Gastrocnemius medialis (tissue), 4 donors: Measurements from ENCODE around the gene TPM2. TPM values are rescaled to one million over a fixed set of nuclear protein-coding genes. Genes with fewer than 3 reads are reported as not detected.
"Not testable (repeated sequence)": the region's sequence is repeated elsewhere in the genome, so short reads cannot be mapped to it uniquely, and the experiment has no call there.

Experiments
- ATAC-seq, 2 donors: fragments of 150-250 bp; one replicate each; pipeline ENCODE4 v1.9.1; 2016
- DNase-seq, 2 donors: peaks; one replicate each; pipeline ENCODE4 v3.0.0-alpha.2; 2019
- H3K27ac ChIP-seq, 4 donors: fragments of 200-600 bp; sonication (generic); 1 replicate in 1 of 4; 2 replicates in 3 of 4; pipeline ENCODE4 v1.5.1; 2016 to 2018; ENCODE audit warnings: mild to moderate bottlenecking in 2 of 4, moderate library complexity in 1 of 4
- H3K27me3 ChIP-seq, 3 donors: fragments of 200-600 bp; sonication (generic) in 2 of 3; 1 replicate in 1 of 3; 2 replicates in 2 of 3; pipeline versions ENCODE4 v1.5.1 to v1.6.0; 2016 to 2019; ENCODE audit warnings: mild to moderate bottlenecking in 1 of 3, moderate library complexity in 1 of 3
- H3K36me3 ChIP-seq, 2 donors: fragments of 200-600 bp; sonication (generic) in 1 of 2; one replicate each; pipeline ENCODE4 v1.5.1; 2017 to 2018
- H3K4me1 ChIP-seq, 2 donors: fragments of 200-600 bp; sonication (generic) in 1 of 2; one replicate each; pipeline ENCODE4 v1.5.1; 2016 to 2017; ENCODE audit warnings: mild to moderate bottlenecking in 2 of 2
- H3K4me3 ChIP-seq, 4 donors: fragments of 200-600 bp; sonication (generic) in 3 of 4; 1 replicate in 1 of 4; 2 replicates in 3 of 4; pipeline ENCODE4 v1.5.1; 2016 to 2019; ENCODE audit warnings: mild to moderate bottlenecking in 2 of 4
- H3K9me3 ChIP-seq, 3 donors: fragments of 200-600 bp; sonication (generic) in 2 of 3; 1 replicate in 1 of 3; 2 replicates in 2 of 3; pipeline ENCODE4 v1.5.1; 2016 to 2019
- POLR2A ChIP-seq, 2 donors: fragments of 450-650 bp; IDR thresholded peaks; one replicate each; pipeline ENCODE4 v1.6.1; 2017; ENCODE audit warnings: antibody characterized with exemption in 2 of 2, mild to moderate bottlenecking in 2 of 2, moderate library complexity in 2 of 2
- in situ Hi-C, 4 donors: fragments of 200-750 bp; cut with MboI; loops; one replicate each; pipeline versions ENCODE4 v1.15.0 to v1.8.0; 2017; ENCODE audit warnings: low sequenced_read_pairs in 4 of 4
- intact Hi-C: fragments of 100-400 bp; cut with DNase I; formaldehyde crosslinking; loops from one replicate; pipeline ENCODE4 v1.15.1; 2023; ENCODE audit warnings: low total_unique reads
- total RNA-seq, 4 donors: library from RNA; depleted of rRNA; stranded (reverse); fragments of >200 nt; gene quantifications; one replicate each; pipeline versions ENCODE4 v1.1.0 to v1.2.3, GENCODE V29; 2016
- TF ChIP-seq, protein P1 (sequence below), 5 experiments: fragments of 450-650 bp in 3 of 5; fragments of 200-600 bp in 2 of 5; sonication (generic) in 2 of 5; IDR thresholded peaks in 4 of 5; conservative IDR thresholded peaks in 1 of 5; 1 replicate in 4 of 5; 2 replicates in 1 of 5; pipeline ENCODE4 v1.5.1; 2016 to 2019; ENCODE audit warnings: antibody characterized with exemption in 5 of 5, mild to moderate bottlenecking in 3 of 5, moderate library complexity in 3 of 5

Gene TPM2
- total RNA-seq, 4 donors from 2014 or later = 6,121 to 7,913 (median 7,020) TPM

DNA sequence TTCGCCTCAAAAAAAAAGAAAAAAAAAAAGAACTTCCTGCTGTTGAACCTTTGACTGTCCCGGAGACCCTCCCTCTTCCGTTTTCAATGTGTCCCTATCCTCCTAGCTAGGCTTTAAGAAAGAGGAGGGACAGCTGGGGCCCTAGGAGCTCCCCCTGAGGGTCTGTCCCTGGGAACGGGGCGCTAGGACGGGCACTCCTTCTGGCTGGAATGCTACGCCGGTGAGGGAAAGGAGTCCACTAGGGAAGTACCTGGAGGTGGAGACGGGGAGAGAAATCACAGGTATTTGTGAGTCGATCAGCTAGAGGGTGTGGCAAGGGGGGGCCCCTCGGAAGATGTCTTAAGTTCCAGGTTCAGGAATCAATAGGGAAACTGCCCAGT, 43.6 kb downstream of the TPM2 start:
- H3K27ac ChIP-seq = peak overlapping the region; percentile 83 to 91 (median 88)
- no peaks in the 10 kb centered on the region for H3K36me3 ChIP-seq
- ATAC-seq (peak; percentile 40 to 46), DNase-seq (no peak)
- no peak for TF ChIP-seq POLR2A (IDR thresholded peaks at IDR 0.05)
- TF ChIP-seq, protein P1, sequence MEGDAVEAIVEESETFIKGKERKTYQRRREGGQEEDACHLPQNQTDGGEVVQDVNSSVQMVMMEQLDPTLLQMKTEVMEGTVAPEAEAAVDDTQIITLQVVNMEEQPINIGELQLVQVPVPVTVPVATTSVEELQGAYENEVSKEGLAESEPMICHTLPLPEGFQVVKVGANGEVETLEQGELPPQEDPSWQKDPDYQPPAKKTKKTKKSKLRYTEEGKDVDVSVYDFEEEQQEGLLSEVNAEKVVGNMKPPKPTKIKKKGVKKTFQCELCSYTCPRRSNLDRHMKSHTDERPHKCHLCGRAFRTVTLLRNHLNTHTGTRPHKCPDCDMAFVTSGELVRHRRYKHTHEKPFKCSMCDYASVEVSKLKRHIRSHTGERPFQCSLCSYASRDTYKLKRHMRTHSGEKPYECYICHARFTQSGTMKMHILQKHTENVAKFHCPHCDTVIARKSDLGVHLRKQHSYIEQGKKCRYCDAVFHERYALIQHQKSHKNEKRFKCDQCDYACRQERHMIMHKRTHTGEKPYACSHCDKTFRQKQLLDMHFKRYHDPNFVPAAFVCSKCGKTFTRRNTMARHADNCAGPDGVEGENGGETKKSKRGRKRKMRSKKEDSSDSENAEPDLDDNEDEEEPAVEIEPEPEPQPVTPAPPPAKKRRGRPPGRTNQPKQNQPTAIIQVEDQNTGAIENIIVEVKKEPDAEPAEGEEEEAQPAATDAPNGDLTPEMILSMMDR (IDR thresholded peaks at IDR 0.05 in 4 of 5, conservative IDR thresholded peaks at IDR 0.05 in 1 of 5) = no peak
- in situ Hi-C loops = loop anchor here in 1 of 4 donors (10.0 kb wide), 1 partner anchor 49 kb away; no protein-coding TSS in a partner anchor
- peaks cover 11% of the 10 kb centered on the region in 2 donors for H3K4me1 ChIP-seq
- intact Hi-C loops = loop anchor here (1.0 to 5.0 kb wide), 6 partner anchors 11 to 236 kb away; partner anchors contain the start of genes CREB3, GBA2, RGP1 and TLN1
- H3K27me3 ChIP-seq = no peaks in the 10 kb centered on the region
- H3K9me3 ChIP-seq = no peaks in the 10 kb centered on the region
- H3K4me3 ChIP-seq = peak overlapping the region; percentile 66 to 75 (median 70)

DNA sequence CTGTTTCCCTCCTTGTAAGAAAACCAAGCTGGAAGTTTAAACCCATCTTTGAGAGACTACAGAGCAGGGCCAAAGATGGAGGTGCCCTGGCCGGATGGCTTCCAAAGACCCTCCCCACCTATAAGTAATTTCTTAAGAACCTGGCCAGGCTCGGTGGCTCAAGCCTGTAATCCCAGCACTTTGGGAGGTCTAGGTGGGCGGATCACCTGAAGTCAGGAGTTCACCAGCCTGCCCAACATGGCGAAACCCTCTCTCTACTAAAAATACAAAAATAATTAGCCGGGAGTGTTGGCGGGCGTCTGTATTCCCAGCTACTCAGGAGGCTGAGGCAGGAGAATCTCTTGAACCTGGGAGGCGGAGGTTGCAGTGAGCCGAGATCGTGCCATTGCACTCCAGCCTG, 44.0 kb downstream of the TPM2 start:
- peaks cover 11% of the 10 kb centered on the region in 2 donors for H3K4me1 ChIP-seq
- intact Hi-C loops (loop anchor here (1.0 to 5.0 kb wide), 6 partner anchors 12 to 237 kb away; partner anchors contain the start of genes CREB3, GBA2, RGP1 and TLN1), in situ Hi-C loops (loop anchor here in 1 of 4 donors (10.0 kb wide), 1 partner anchor 49 kb away; no protein-coding TSS in a partner anchor)
- DNase-seq, H3K9me3 ChIP-seq, ATAC-seq, H3K27me3 ChIP-seq, H3K36me3 ChIP-seq: not testable (repeated sequence)
- peak overlapping the region; percentile 83 to 91 (median 88) for H3K27ac ChIP-seq
- H3K4me3 ChIP-seq = peak overlapping the region; percentile 66 to 75 (median 70)

DNA sequence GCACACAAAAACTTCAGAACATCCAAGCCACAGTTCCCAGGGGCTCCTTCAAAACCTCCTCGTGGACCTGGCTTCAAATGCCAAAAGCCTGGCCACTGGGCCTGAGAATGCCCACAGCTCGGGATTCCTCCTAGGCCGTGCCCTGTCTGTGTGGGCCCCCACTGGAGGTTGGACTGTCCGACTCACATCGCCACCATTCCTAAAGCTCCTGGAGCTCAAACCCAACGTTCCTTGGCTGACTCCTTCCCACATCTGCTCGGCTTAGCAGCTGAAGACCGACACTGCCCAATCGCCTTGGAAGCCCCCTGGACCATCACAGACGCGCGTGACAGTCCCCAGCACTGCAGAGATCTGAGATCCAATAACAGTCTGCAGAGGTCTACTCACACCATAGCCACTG, 46.7 kb downstream of the TPM2 start:
- intact Hi-C loops = no loop called here
- H3K27ac ChIP-seq = no peak overlapping the region
- no peaks in the 10 kb centered on the region for H3K27me3 ChIP-seq
- H3K9me3 ChIP-seq = no peaks in the 10 kb centered on the region
- no peaks in the 10 kb centered on the region for H3K36me3 ChIP-seq
- DNase-seq (no peak), ATAC-seq (no peak)
- peaks cover 11% of the 10 kb centered on the region in 2 donors for H3K4me1 ChIP-seq
- TF ChIP-seq, protein P1 (IDR thresholded peaks at IDR 0.05 in 4 of 5, conservative IDR thresholded peaks at IDR 0.05 in 1 of 5) = no peak
- TF ChIP-seq POLR2A (IDR thresholded peaks at IDR 0.05) = no peak
- in situ Hi-C loops = loop anchor here in 1 of 4 donors (10.0 kb wide), 1 partner anchor 52 kb away; no protein-coding TSS in a partner anchor
- no peak overlapping the region for H3K4me3 ChIP-seq

DNA sequence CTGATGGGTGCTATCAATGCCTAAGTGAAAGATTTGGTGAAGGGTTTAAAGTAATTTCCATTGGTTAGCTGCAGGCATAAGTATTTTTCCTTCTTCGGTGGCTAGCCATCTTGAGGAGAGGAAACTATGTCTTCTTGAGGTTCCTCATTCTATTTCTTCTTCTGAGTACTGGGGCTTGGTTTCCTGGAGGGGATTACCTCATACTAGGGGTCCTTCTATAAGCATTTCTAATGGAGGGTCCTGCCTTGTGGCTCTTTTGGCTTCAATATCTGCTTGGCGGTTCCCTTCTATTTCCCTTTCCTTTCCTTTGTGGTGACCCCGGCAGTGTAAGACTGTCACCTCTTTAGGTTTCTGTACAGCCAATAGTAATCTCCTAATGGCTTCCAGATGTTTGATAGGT, 48.2 kb downstream of the TPM2 start:
- H3K9me3 ChIP-seq, intact Hi-C loops, ATAC-seq, H3K27me3 ChIP-seq, DNase-seq, H3K36me3 ChIP-seq, H3K27ac ChIP-seq, H3K4me3 ChIP-seq, H3K4me1 ChIP-seq: not testable (repeated sequence)
- in situ Hi-C loops = loop anchor here in 1 of 4 donors (10.0 kb wide), 1 partner anchor 53 kb away; no protein-coding TSS in a partner anchor

DNA sequence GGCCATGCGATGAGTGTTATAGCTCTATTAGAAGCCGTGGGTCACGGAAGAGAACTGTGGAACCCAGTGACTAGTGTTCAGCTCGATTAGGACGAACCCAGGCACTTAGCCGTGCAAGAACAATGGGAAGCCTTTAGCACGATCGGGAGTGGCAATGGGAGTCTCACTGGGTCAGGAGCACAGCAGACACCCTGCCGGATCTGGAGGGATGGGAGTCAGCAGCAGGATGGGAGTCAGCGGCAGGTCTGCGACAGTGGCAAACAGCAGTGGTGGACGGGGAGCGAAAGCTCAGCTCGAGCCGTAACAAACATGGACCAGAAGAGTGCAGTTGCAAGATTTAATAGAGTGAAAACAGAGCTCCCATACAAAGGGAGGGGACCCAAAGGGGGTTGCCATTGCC, 49.3 kb downstream of the TPM2 start:
- ATAC-seq, intact Hi-C loops, H3K4me3 ChIP-seq, H3K9me3 ChIP-seq, H3K27me3 ChIP-seq, H3K4me1 ChIP-seq, H3K36me3 ChIP-seq, DNase-seq, H3K27ac ChIP-seq: not testable (repeated sequence)
- in situ Hi-C loops = loop anchor here in 1 of 4 donors (10.0 kb wide), 1 partner anchor 54 kb away; no protein-coding TSS in a partner anchor

DNA sequence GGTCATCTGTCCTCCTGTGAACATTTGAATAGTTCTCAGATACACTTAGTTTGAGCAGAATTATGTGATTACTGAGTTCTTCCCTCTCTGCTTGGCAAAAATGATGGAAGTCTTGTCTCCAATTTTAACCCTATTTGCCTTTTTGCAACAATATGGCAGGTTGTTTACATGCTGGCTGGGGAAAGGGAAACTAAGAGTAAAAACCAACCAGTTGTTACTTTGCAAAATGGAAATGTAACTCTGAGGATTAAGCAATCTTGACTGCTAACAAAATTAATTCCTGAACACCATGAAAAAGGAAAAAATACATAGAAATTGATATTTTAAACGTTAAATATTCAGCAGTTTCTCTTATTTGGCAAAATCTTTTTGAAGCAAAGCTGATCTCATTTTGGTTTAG, 50.1 kb downstream of the TPM2 start:
- no peaks in the 10 kb centered on the region for H3K36me3 ChIP-seq
- DNase-seq (no peak), ATAC-seq (no peak)
- in situ Hi-C loops = loop anchor here in 1 of 4 donors (10.0 kb wide), 1 partner anchor 55 kb away; no protein-coding TSS in a partner anchor
- H3K27ac ChIP-seq = no peak overlapping the region
- no peaks in the 10 kb centered on the region for H3K4me1 ChIP-seq
- no peak overlapping the region for H3K4me3 ChIP-seq
- no peak for TF ChIP-seq POLR2A (IDR thresholded peaks at IDR 0.05)
- TF ChIP-seq, protein P1 (IDR thresholded peaks at IDR 0.05 in 4 of 5, conservative IDR thresholded peaks at IDR 0.05 in 1 of 5) = no peak
- no peaks in the 10 kb centered on the region for H3K9me3 ChIP-seq
- intact Hi-C loops = no loop called here
- no peaks in the 10 kb centered on the region for H3K27me3 ChIP-seq

DNA sequence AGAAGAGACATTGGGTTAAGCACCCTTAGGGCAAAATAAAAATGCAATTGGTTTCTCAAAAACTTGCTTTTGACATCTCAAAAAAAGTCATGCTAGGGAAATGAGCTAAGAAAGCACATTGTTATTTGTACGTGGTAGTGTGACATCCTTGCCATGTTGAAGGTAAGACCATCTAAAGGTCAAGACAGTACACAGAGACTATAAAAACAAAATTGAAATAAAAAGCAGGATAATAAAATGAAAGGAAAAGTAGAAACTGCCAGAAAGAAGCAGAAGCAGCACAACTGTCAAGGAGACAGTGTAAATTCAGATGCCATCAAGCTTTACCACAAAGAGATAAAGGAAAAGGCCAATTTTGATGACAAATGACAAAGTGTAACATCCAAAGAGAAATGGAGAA, 50.5 kb downstream of the TPM2 start:
- H3K36me3 ChIP-seq, ATAC-seq, intact Hi-C loops, H3K4me3 ChIP-seq, H3K27me3 ChIP-seq, in situ Hi-C loops, DNase-seq, H3K4me1 ChIP-seq, H3K27ac ChIP-seq, H3K9me3 ChIP-seq: not testable (repeated sequence)

DNA sequence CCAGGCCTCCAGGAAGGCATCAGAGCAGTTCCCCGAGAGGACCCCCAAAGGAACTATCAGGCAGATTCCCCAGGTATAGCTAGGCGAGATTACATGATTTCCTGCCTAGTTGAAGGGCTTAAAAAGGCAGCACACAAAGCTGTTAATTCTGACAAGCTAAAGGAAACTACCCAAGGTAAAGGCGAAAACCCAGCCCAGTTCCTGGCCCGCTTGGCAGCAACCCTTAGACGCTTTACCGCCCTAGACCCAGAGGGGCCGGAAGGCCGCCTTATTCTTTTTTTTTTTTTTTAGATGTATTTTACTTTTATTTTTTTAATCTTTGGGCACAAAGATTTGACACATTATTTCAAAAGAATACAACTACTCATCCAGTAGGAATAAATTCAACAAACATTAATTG, 51.0 kb downstream of the TPM2 start:
- H3K27ac ChIP-seq, DNase-seq, H3K9me3 ChIP-seq, H3K4me1 ChIP-seq, in situ Hi-C loops, H3K27me3 ChIP-seq, ATAC-seq, H3K4me3 ChIP-seq, intact Hi-C loops, H3K36me3 ChIP-seq: not testable (repeated sequence)

DNA sequence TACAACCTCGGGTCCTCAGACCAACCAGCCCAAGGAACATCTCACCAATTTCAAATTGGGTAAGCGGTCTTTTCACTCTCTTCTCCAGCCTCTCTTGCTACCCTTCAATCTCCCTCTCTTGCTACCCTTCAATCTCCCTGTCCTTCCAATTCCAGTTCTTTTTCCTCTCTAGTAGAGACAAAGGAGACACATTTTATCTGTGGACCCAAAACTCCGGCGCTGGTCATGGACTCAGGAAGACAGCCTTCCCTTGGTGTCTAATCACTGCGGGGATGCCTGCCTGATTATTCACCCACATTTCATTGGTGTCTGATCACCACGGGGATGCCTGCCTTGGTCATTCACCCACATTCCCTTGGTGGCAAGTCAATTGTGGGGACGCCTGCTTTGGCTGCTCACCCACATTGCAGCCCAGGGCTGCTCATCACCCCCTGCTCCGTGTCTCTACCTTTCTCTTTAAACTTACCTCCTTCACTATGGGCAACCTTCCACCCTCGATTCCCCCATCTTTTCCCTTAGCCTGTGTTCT, 52.2 kb downstream of the TPM2 start:
- H3K27ac ChIP-seq, in situ Hi-C loops, H3K36me3 ChIP-seq, DNase-seq, H3K27me3 ChIP-seq, H3K4me3 ChIP-seq, intact Hi-C loops, H3K9me3 ChIP-seq, H3K4me1 ChIP-seq, ATAC-seq: not testable (repeated sequence)
